ENCODE results near the gene KAZN. TPM values are rescaled to one million over a fixed set of nuclear protein-coding genes. Genes with fewer than 3 reads are reported as not detected.

KAZN gene
- total RNA-seq, 2 donors from 2014 or later: 9.8 to 12.2 TPM

- Histone ChIP-seq H3K4me1 (no peaks in the 10 kb centered on the region), H3K27ac (no peak overlapping the region), H3K9me3 (no peaks in the 10 kb centered on the region), H3K4me3 (no peak overlapping the region), H3K9ac (ENCODE audit: low read depth in 2 of 2, low read length in 2 of 2) (no peak overlapping the region), H3K27me3 (no peaks in the 10 kb centered on the region), H3K36me3 (no peaks in the 10 kb centered on the region)
- intact Hi-C loops (cut with DNase I): no loop called here
- DNase-seq: no peak
- TF ChIP-seq CTCF (IDR thresholded peaks at IDR 0.05): no peak
Measured at GRCh38 chr1:14876747-14877146, 278.3 kb downstream of the KAZN start.

GRCh38 chr1:14877224-14877623 is 278.7 kb downstream of the KAZN start:
- Histone ChIP-seq H3K4me3 (no peak overlapping the region), H3K36me3 (no peaks in the 10 kb centered on the region), H3K27me3 (no peaks in the 10 kb centered on the region), H3K4me1 (no peaks in the 10 kb centered on the region), H3K9me3 (no peaks in the 10 kb centered on the region), H3K27ac (no peak overlapping the region), H3K9ac (ENCODE audit: low read depth in 2 of 2, low read length in 2 of 2) (no peak overlapping the region)
- no peak for DNase-seq
- no peak for TF ChIP-seq CTCF (IDR thresholded peaks at IDR 0.05)
- intact Hi-C loops (cut with DNase I): no loop called here

- Histone ChIP-seq H3K27me3 (no peaks in the 10 kb centered on the region), H3K36me3 (no peaks in the 10 kb centered on the region), H3K27ac (no peak overlapping the region), H3K4me1 (no peaks in the 10 kb centered on the region), H3K9me3 (no peaks in the 10 kb centered on the region), H3K4me3 (no peak overlapping the region), H3K9ac (ENCODE audit: low read depth in 2 of 2, low read length in 2 of 2) (no peak overlapping the region)
- no peak for DNase-seq
- intact Hi-C loops (cut with DNase I): no loop called here
- TF ChIP-seq CTCF (IDR thresholded peaks at IDR 0.05): no peak
Measured at GRCh38 chr1:14878124-14878523, 279.6 kb downstream of the KAZN start.

GRCh38 chr1:14878951-14879350 is 280.5 kb downstream of the KAZN start:
- Histone ChIP-seq H3K36me3 (no peaks in the 10 kb centered on the region), H3K9ac (ENCODE audit: low read depth in 2 of 2, low read length in 2 of 2) (no peak overlapping the region), H3K4me3 (no peak overlapping the region), H3K27ac (no peak overlapping the region), H3K27me3 (no peaks in the 10 kb centered on the region), H3K4me1 (no peaks in the 10 kb centered on the region), H3K9me3 (no peaks in the 10 kb centered on the region)
- TF ChIP-seq CTCF (IDR thresholded peaks at IDR 0.05): no peak
- intact Hi-C loops (cut with DNase I): no loop called here
- no peak for DNase-seq

GRCh38 chr1:14880456-14881316 is 282.2 kb downstream of the KAZN start:
- Histone ChIP-seq H3K4me3 (no peak overlapping the region), H3K27me3 (no peaks in the 10 kb centered on the region), H3K9ac (ENCODE audit: low read depth in 2 of 2, low read length in 2 of 2) (no peak overlapping the region), H3K9me3 (no peaks in the 10 kb centered on the region), H3K36me3 (no peaks in the 10 kb centered on the region), H3K27ac (no peak overlapping the region), H3K4me1 (no peaks in the 10 kb centered on the region)
- DNase-seq: no peak
- no peak for TF ChIP-seq CTCF (IDR thresholded peaks at IDR 0.05)
- intact Hi-C loops (cut with DNase I): no loop called here

Measured in colonic mucosa (tissue), 4 donors.